ENCODE data around the gene PTK6. TPM values are rescaled to one million over a fixed set of nuclear protein-coding genes. Genes with fewer than 3 reads are reported as not detected.

Gene PTK6
- total and polyA plus RNA-seq, 2 of the 13 experiments (the other 11 are each of a cell fraction or from before 2014, with no cell fraction given) = 0.08 TPM; not detected in 1

GRCh38 chr20:63495741-63496595 is 41.2 kb downstream of the PTK6 start (continued):
- TF ChIP-seq SIX4 (CRISPR knock-in tag; IDR thresholded peaks at IDR 0.05) (no peak), ZNF280D (CRISPR knock-in tag; IDR thresholded peaks at IDR 0.05) (no peak), MTF2 (CRISPR knock-in tag; IDR thresholded peaks at IDR 0.05; ENCODE audit: borderline replicate concordance) (peak; percentile 99), XRCC5 (optimal IDR thresholded peaks at IDR 0.05; ENCODE audit: low read length) (peak; percentile 98), ZKSCAN1 (IDR thresholded peaks at IDR 0.05; ENCODE audit: low read length) (no peak), ARID3A (IDR thresholded peaks at IDR 0.05; ENCODE audit: low read depth, low read length) (no peak), KDM4B (CRISPR knock-in tag; IDR thresholded peaks at IDR 0.05) (0 out of 2 replicates have a peak, but pooled peaks have one; percentile 32), RBM39 (IDR thresholded peaks at IDR 0.05; ENCODE audit: low read depth, low read length, poor library complexity, severe bottlenecking) (no peak), MTA1 (CRISPR knock-in tag; IDR thresholded peaks at IDR 0.05; ENCODE audit: borderline replicate concordance) (no peak), PITX1 (CRISPR knock-in tag; IDR thresholded peaks at IDR 0.05) (peak; percentile 13; the same call in 1 of the 2 replicates), PATZ1 (CRISPR knock-in tag; IDR thresholded peaks at IDR 0.05) (peak; percentile 80), CTCF (CRISPR knock-in tag; IDR thresholded peaks at IDR 0.05) (peak; percentile 94), KDM3A (CRISPR knock-in tag; IDR thresholded peaks at IDR 0.05; ENCODE audit: low read depth) (0 out of 2 replicates have a peak, but pooled peaks have one; percentile 61), ZNF878 (CRISPR knock-in tag; IDR thresholded peaks at IDR 0.05) (no peak), FOXC1 (CRISPR knock-in tag; IDR thresholded peaks at IDR 0.05; ENCODE audit: borderline replicate concordance) (peak; percentile 44; the same call in 1 of the 2 replicates), AHR (CRISPR knock-in tag; IDR thresholded peaks at IDR 0.05) (peak; percentile 44; the same call in 1 of the 2 replicates), ZBTB49 (CRISPR knock-in tag; IDR thresholded peaks at IDR 0.05; ENCODE audit: borderline replicate concordance) (no peak)

Measured in HepG2 (cell line).